KOPT-K1 (cell line): ENCODE measurements around the gene NUMA1.

ENCODE experiments used
- H3K27ac ChIP-seq: fragments of 200-600 bp; sonication (generic); 2 replicates; pipeline ENCODE4 v1.5.1; 2016; ENCODE audit warnings: antibody characterized with exemption, mild to moderate bottlenecking, low read depth, low read length; ENCODE audit not compliant: poor library complexity, severe bottlenecking
- H3K36me3 ChIP-seq: fragments of 200-600 bp; sonication (generic); 2 replicates; pipeline ENCODE4 v1.5.1; 2017; ENCODE audit warnings: antibody characterized with exemption, mild to moderate bottlenecking, low read length, moderate library complexity; ENCODE audit not compliant: insufficient read depth
- H3K9me3 ChIP-seq: fragments of 200-600 bp; sonication (generic); 2 replicates; pipeline ENCODE4 v1.5.1; 2017; ENCODE audit warnings: antibody characterized with exemption, low read length, mild to moderate bottlenecking; ENCODE audit not compliant: insufficient read depth, poor library complexity, severe bottlenecking

NUMA1 gene

GRCh38 chr11:72080326-72081183 is at the start of gene NUMA1, which contains the start of gene LRRC51:
TSS of gene NUMA1 (minus strand) at chr11:72080542. CDS start at chr11:72035943, 44,599 bp downstream.
TSS of gene LRRC51 (plus strand) at chr11:72080850. CDS start at chr11:72089084, 8,234 bp downstream.
- H3K9me3 ChIP-seq, result no peaks in the 10 kb centered on the region
- peaks cover 13% of the 10 kb centered on the region for H3K36me3 ChIP-seq

GRCh38 chr11:72129381-72129780 is 49.0 kb upstream of the NUMA1 start:
- Histone ChIP-seq H3K36me3 (no peaks in the 10 kb centered on the region), H3K27ac (no peak overlapping the region), H3K9me3 (peaks cover 48% of the 10 kb centered on the region)

More at GRCh38 chr11:72080326-72081183, at the start of gene NUMA1, which contains the start of gene LRRC51:
- H3K27ac ChIP-seq, result peak within 1 kb of the TSS; percentile 82

- Histone ChIP-seq H3K36me3 (no peaks in the 10 kb centered on the region), H3K9me3 (peaks cover 50% of the 10 kb centered on the region)
Measured at GRCh38 chr11:72127923-72128322, 47.6 kb upstream of the NUMA1 start.

GRCh38 chr11:72125956-72126355 is 45.6 kb upstream of the NUMA1 start:
- no peak overlapping the region for H3K27ac ChIP-seq
- H3K9me3 ChIP-seq, result peaks cover 50% of the 10 kb centered on the region
- no peaks in the 10 kb centered on the region for H3K36me3 ChIP-seq

More at GRCh38 chr11:72127923-72128322, 47.6 kb upstream of the NUMA1 start:
- H3K27ac ChIP-seq, result no peak overlapping the region

- Histone ChIP-seq H3K9me3 (peaks cover 43% of the 10 kb centered on the region), H3K36me3 (no peaks in the 10 kb centered on the region), H3K27ac (no peak overlapping the region)
Measured at GRCh38 chr11:72124046-72124445, 43.7 kb upstream of the NUMA1 start.

- Histone ChIP-seq H3K27ac (no peak overlapping the region), H3K9me3 (peaks cover 35% of the 10 kb centered on the region), H3K36me3 (no peaks in the 10 kb centered on the region)
Measured at GRCh38 chr11:72123117-72123653, 42.8 kb upstream of the NUMA1 start.

- no peak overlapping the region for H3K27ac ChIP-seq
- peaks cover 29% of the 10 kb centered on the region for H3K9me3 ChIP-seq
- no peaks in the 10 kb centered on the region for H3K36me3 ChIP-seq
Measured at GRCh38 chr11:72122607-72123006, 42.3 kb upstream of the NUMA1 start.

- Histone ChIP-seq H3K27ac (no peak overlapping the region), H3K9me3 (peaks cover 16% of the 10 kb centered on the region), H3K36me3 (no peaks in the 10 kb centered on the region)
Measured at GRCh38 chr11:72120930-72121329, 40.6 kb upstream of the NUMA1 start.

GRCh38 chr11:72119198-72119597 is 38.9 kb upstream of the NUMA1 start:
- H3K27ac ChIP-seq, result no peak overlapping the region
- no peaks in the 10 kb centered on the region for H3K36me3 ChIP-seq
- H3K9me3 ChIP-seq, result peaks cover under 1% of the 10 kb centered on the region

- Histone ChIP-seq H3K36me3 (no peaks in the 10 kb centered on the region), H3K9me3 (no peaks in the 10 kb centered on the region), H3K27ac (no peak overlapping the region)
Measured at GRCh38 chr11:72116019-72116755, 35.8 kb upstream of the NUMA1 start.

GRCh38 chr11:72114570-72114969 is 34.2 kb upstream of the NUMA1 start:
- H3K27ac ChIP-seq, result no peak overlapping the region
- H3K9me3 ChIP-seq, result no peaks in the 10 kb centered on the region
- peaks cover 9% of the 10 kb centered on the region for H3K36me3 ChIP-seq

- H3K36me3 ChIP-seq, result peaks cover 21% of the 10 kb centered on the region
- peak overlapping the region; percentile 95 for H3K27ac ChIP-seq
- no peaks in the 10 kb centered on the region for H3K9me3 ChIP-seq
Measured at GRCh38 chr11:72112978-72113808, 32.9 kb upstream of the NUMA1 start.

GRCh38 chr11:72112143-72112977 is 32.0 kb upstream of the NUMA1 start, which contains the start of gene ANAPC15:
TSS of gene ANAPC15 (minus strand) at chr11:72112695. CDS start at chr11:72111276, 1,419 bp downstream.
- H3K36me3 ChIP-seq, result peaks cover 29% of the 10 kb centered on the region
- H3K9me3 ChIP-seq, result no peaks in the 10 kb centered on the region
- H3K27ac ChIP-seq, result peak within 1 kb of the TSS; percentile 95
